HCT116 (cell line): ENCODE results near the gene RNF113A. TPM values are rescaled to one million over a fixed set of nuclear protein-coding genes. Genes with fewer than 3 reads are reported as not detected.

ENCODE experiments used
- ATAC-seq: fragments of 200-7000 bp; cut with Tn5 transposase; 2 replicates; pipeline ENCODE4 v1.9.1; 2020; ENCODE audit warnings: mild to moderate bottlenecking, moderate library complexity
- BruUV-seq: library from RNA; stranded (reverse); fragments of 400-500 nt; replicated peaks from 2 replicates; lab custom pipeline; 2021; lab: Mats Ljungman, UMichigan
- CTCF ChIA-PET: fragments of 300-600 bp; sonication (Branson Sonifier 250); formaldehyde crosslinking; loops from one replicate; lab custom pipeline; 2021; ENCODE audit warnings: antibody characterized with exemption; lab: Charles Lee
- POLR2A ChIA-PET: fragments of 300-600, 350-600 bp; sonication (Branson Sonifier 250); formaldehyde crosslinking; loops from one replicate; lab custom pipeline; 2021; ENCODE audit warnings: antibody characterized with exemption; lab: Charles Lee
- RAD21 ChIA-PET, 2 experiments: fragments of 300-600 bp; sonication (Branson Sonifier 250); formaldehyde crosslinking; loops; one replicate each; lab custom pipeline; 2023; ENCODE audit warnings: low total read pairs in 2 of 2; ENCODE audit not compliant: uncharacterized antibody in 2 of 2, unreplicated experiment in 2 of 2, low non-redundant PET in 1 of 2; lab: Charles Lee
- DNase-seq: peaks from one replicate; pipeline ENCODE4 v3.0.0-alpha.2; 2010; ENCODE audit warnings: low read depth, low spot score
- H2AFZ ChIP-seq: fragments of 200-600 bp; shearing (Covaris generic), sonication (generic); 2 replicates; pipeline ENCODE4 v1.6.1; 2017; ENCODE audit warnings: low read depth, mixed run types, mixed read lengths, antibody characterized with exemption, low read length; ENCODE audit not compliant: poor library complexity, severe bottlenecking
- H3K27ac ChIP-seq: 2 replicates; pipeline ENCODE4 v1.5.1; 2012; ENCODE audit warnings: low read depth, low read length
- H3K27me3 ChIP-seq: fragments of 200-600 bp; sonication (generic); 2 replicates; pipeline ENCODE4 v1.6.1; 2016; ENCODE audit warnings: mixed run types, low read length, mixed read lengths; ENCODE audit not compliant: insufficient read depth
- H3K36me3 ChIP-seq, 2 experiments: fragments of 200-500 bp in 1 of 2; fragments of 200-600 bp in 1 of 2; sonication (Bioruptor generic) in 1 of 2; sonication (generic) in 1 of 2; 2 replicates each; pipeline versions ENCODE4 v1.5.1 to v1.6.1; 2014 to 2016; ENCODE audit warnings: low read length in 2 of 2, inconsistent platforms in 1 of 2, mixed read lengths in 1 of 2, mixed run types in 1 of 2; ENCODE audit not compliant: insufficient read depth in 2 of 2, control insufficient read depth in 1 of 2
- H3K4me1 ChIP-seq, 2 experiments: fragments of 200-600 bp in 1 of 2; sonication (generic) in 1 of 2; 2 replicates each; pipeline versions ENCODE4 v1.5.1 to v1.6.1; 2012 to 2017; ENCODE audit warnings: low read length in 2 of 2, inconsistent platforms in 1 of 2, mild to moderate bottlenecking in 1 of 2, mixed read lengths in 1 of 2, mixed run types in 1 of 2, moderate library complexity in 1 of 2; ENCODE audit not compliant: insufficient read depth in 2 of 2, control insufficient read depth in 1 of 2
- H3K4me2 ChIP-seq: fragments of 200-600 bp; sonication (generic); 2 replicates; pipeline ENCODE4 v1.6.1; 2017; ENCODE audit warnings: mixed run types, low read length, mixed read lengths
- H3K4me3 ChIP-seq, 2 experiments: fragments of 200-600 bp in 1 of 2; sonication (generic) in 1 of 2; replicated peaks in 1 of 2; 2 replicates each; pipeline ENCODE4 v1.5.1; 2011 to 2016; ENCODE audit warnings: low read length in 2 of 2, control low read depth in 1 of 2, low read depth in 1 of 2, mild to moderate bottlenecking in 1 of 2, mixed read lengths in 1 of 2, mixed run types in 1 of 2
- H3K79me2 ChIP-seq: fragments of 200-600 bp; sonication (generic); 2 replicates; pipeline ENCODE4 v1.6.1; 2017; ENCODE audit warnings: mild to moderate bottlenecking, mixed run types, low read length, moderate library complexity, mixed read lengths; ENCODE audit not compliant: insufficient read depth
- H3K9ac ChIP-seq: fragments of 200-600 bp; sonication (generic); 2 replicates; pipeline ENCODE4 v1.6.1; 2016; ENCODE audit warnings: low read length, mixed read lengths
- H3K9me2 ChIP-seq: fragments of 200-600 bp; sonication (generic), shearing (Covaris generic); 2 replicates; pipeline ENCODE4 v1.6.1; 2017; ENCODE audit warnings: mixed run types, mild to moderate bottlenecking, moderate library complexity; ENCODE audit not compliant: insufficient read depth
- H3K9me3 ChIP-seq, 2 experiments: fragments of 200-500 bp in 1 of 2; fragments of 200-600 bp in 1 of 2; sonication (Bioruptor generic) in 1 of 2; sonication (generic) in 1 of 2; 2 replicates each; pipeline ENCODE4 v1.6.1; 2014 to 2017; ENCODE audit warnings: low read length in 2 of 2, mixed read lengths in 2 of 2, inconsistent platforms in 1 of 2, low read depth in 1 of 2, mild to moderate bottlenecking in 1 of 2, mixed run types in 1 of 2, moderate library complexity in 1 of 2; ENCODE audit not compliant: control insufficient read depth in 1 of 2, insufficient read depth in 1 of 2
- H4K20me1 ChIP-seq: fragments of 200-600 bp; sonication (generic), shearing (Covaris generic); 2 replicates; pipeline ENCODE4 v1.6.1; 2017; ENCODE audit warnings: mixed run types, mild to moderate bottlenecking, moderate library complexity; ENCODE audit not compliant: insufficient read depth
- ATF3 ChIP-seq: IDR thresholded peaks from 2 replicates; pipeline ENCODE4 v1.6.1; 2012
- CBX3 ChIP-seq: IDR thresholded peaks from 2 replicates; pipeline ENCODE4 v1.6.1; 2012; ENCODE audit warnings: low read depth
- CEBPB ChIP-seq: IDR thresholded peaks from 2 replicates; pipeline ENCODE4 v1.6.1; 2012; ENCODE audit warnings: low read depth
- ELF1 ChIP-seq: IDR thresholded peaks from 2 replicates; pipeline ENCODE4 v1.6.1; 2012; ENCODE audit warnings: low read depth, borderline replicate concordance
- EZH2 ChIP-seq: fragments of 200-600 bp; sonication (generic); IDR thresholded peaks from 2 replicates; pipeline ENCODE4 v1.6.1; 2017; ENCODE audit warnings: antibody characterized with exemption, mixed run types
- MAX ChIP-seq: IDR thresholded peaks from 2 replicates; pipeline ENCODE4 v1.6.1; 2012
- POLR2A ChIP-seq: IDR thresholded peaks from 2 replicates; pipeline ENCODE4 v1.7.0; 2011; ENCODE audit warnings: borderline replicate concordance; ENCODE audit not compliant: insufficient read depth, insufficient read length; ENCODE audit errors: extremely low read depth
- POLR2AphosphoS5 ChIP-seq: IDR thresholded peaks from 2 replicates; pipeline ENCODE4 v1.6.1; 2011; ENCODE audit warnings: mild to moderate bottlenecking, low read depth, low read length, moderate library complexity
- RAD21 ChIP-seq: IDR thresholded peaks from 2 replicates; pipeline ENCODE4 v1.6.1; 2012; ENCODE audit warnings: low read depth, mild to moderate bottlenecking
- REST ChIP-seq: IDR thresholded peaks from 2 replicates; pipeline ENCODE4 v1.6.1; 2012; ENCODE audit warnings: low read depth
- SIN3A ChIP-seq: IDR thresholded peaks from 2 replicates; pipeline ENCODE4 v1.6.1; 2012; ENCODE audit warnings: low read depth
- SP1 ChIP-seq: IDR thresholded peaks from 2 replicates; pipeline ENCODE4 v1.6.1; 2012; ENCODE audit warnings: low read depth
- TCF7L2 ChIP-seq: IDR thresholded peaks from 2 replicates; pipeline ENCODE4 v1.7.0; 2011; ENCODE audit warnings: borderline replicate concordance, inconsistent platforms; ENCODE audit not compliant: insufficient read depth, insufficient read length; ENCODE audit errors: extremely low read depth
- YY1 ChIP-seq: IDR thresholded peaks from 2 replicates; pipeline ENCODE4 v1.6.1; 2011; ENCODE audit warnings: low read length, low read depth, moderate library complexity, mild to moderate bottlenecking; ENCODE audit not compliant: insufficient replicate concordance; ENCODE audit errors: extremely low read depth
- ZBTB33 ChIP-seq: IDR thresholded peaks from 2 replicates; pipeline ENCODE4 v1.6.1; 2011; ENCODE audit warnings: mild to moderate bottlenecking, low read length, moderate library complexity; ENCODE audit not compliant: insufficient replicate concordance; ENCODE audit errors: extremely low read depth
- ZFX ChIP-seq: fragments of 450-650 bp; IDR thresholded peaks from 2 replicates; pipeline ENCODE4 v1.6.1; 2017
- intact Hi-C: fragments of 100-400 bp; cut with micrococcal nuclease; formaldehyde crosslinking; loops from 2 replicates; pipeline ENCODE4 v1.10.0; 2022
- total RNA-seq: library from RNA; stranded (reverse); gene quantifications from one replicate; pipeline ENCODE4 v1.2.1, GENCODE V29; 2021; ENCODE audit not compliant: unreplicated experiment

RNF113A gene
- total RNA-seq, 1 experiment from 2014 or later, result 8.1 TPM

- Histone ChIP-seq H3K27me3 (no peaks in the 10 kb centered on the region), H4K20me1 (no peaks in the 10 kb centered on the region), H3K4me1 (peaks cover 0 to 8% of the 10 kb centered on the region in 2 experiments; a peak in 3 of 4 replicates), H3K27ac (peak within 1 kb of the TSS; percentile 76), H3K36me3 (peaks cover 6 to 8% of the 10 kb centered on the region in 2 experiments; a peak in 3 of 4 replicates), H2AFZ (peak within 1 kb of the TSS; percentile 74), H3K4me2 (peak within 1 kb of the TSS; percentile 81), H3K79me2 (peaks cover 20% of the 10 kb centered on the region), H3K9me3 (no peaks in the 10 kb centered on the region), H3K9ac (peak within 1 kb of the TSS; percentile 90), H3K9me2 (no peaks in the 10 kb centered on the region), H3K4me3 (peak within 1 kb of the TSS; percentile 81 to 87)
- DNase-seq (peak; percentile 95), ATAC-seq (peak; percentile 96)
- CTCF ChIA-PET, result interaction anchor here (1.1 kb wide), 1 partner anchor 35 kb away, joined by 3 read pairs; no protein-coding TSS in a partner anchor
- TF ChIP-seq ZFX, result peak; percentile 20; the same call in 1 of the 2 replicates
- TF ChIP-seq ATF3, result no peak
- peak; percentile 93 for TF ChIP-seq ZBTB33
- peak; percentile 94 for TF ChIP-seq YY1
- TF ChIP-seq POLR2AphosphoS5, result peak; percentile 83
- peak; percentile 39 for TF ChIP-seq SIN3A
- no peak for TF ChIP-seq ELF1
- TF ChIP-seq SP1, result peak; percentile 67
- no peak for TF ChIP-seq REST
- peak; percentile 55 for TF ChIP-seq MAX
- TF ChIP-seq TCF7L2, result no peak
- TF ChIP-seq POLR2A, result no peak
- TF ChIP-seq CBX3, result no peak
- no peak for TF ChIP-seq EZH2
- no peak for TF ChIP-seq CEBPB
- no peak for TF ChIP-seq RAD21
- RAD21 ChIA-PET, result interaction anchor here in 1 of 2 experiments (0.6 kb wide), 1 partner anchor 23 kb away, joined by 5 read pairs; no protein-coding TSS in a partner anchor
- POLR2A ChIA-PET, result interaction anchor here (0.6 to 2.6 kb wide), 6 partner anchors 10 to 90 kb away, joined by 3 to 22 read pairs (median 3); partner anchors contain the start of gene RPL39
- no TSS peak for BruUV-seq
- intact Hi-C loops, result loop anchor here (5.0 kb wide), 1 partner anchor 60 kb away; the partner anchor contains the start of gene RPL39
Measured at GRCh38 chrX:119852382-119853353, 18.9 kb downstream of the RNF113A start, which contains the start of gene UPF3B. Gene UPF3B, minus strand, starts transcription at chrX:119852963. Its CDS starts 35 bp downstream, at chrX:119852928.
